Hematopoietic multipotent progenitor cell (in vitro differentiated cells): ENCODE data around the gene ASB13. TPM values are rescaled to one million over a fixed set of nuclear protein-coding genes. Genes with fewer than 3 reads are reported as not detected.
"Not testable (repeated sequence)": the region's sequence is repeated elsewhere in the genome, so short reads cannot be mapped to it uniquely, and the experiment has no call there.

Experiments
- DNase-seq, 3 donors: peaks; one replicate each; pipeline ENCODE4 v3.0.0-alpha.2; 2011 to 2015; ENCODE audit warnings: low read depth in 2 of 3, low spot score in 2 of 3
- small RNA-seq: library from RNA; depleted of rRNA; stranded (forward); fragments of <200 nt; gene quantifications from one replicate; pipeline ENCODE3, GENCODE V24; 2012
- total RNA-seq: library from RNA; depleted of rRNA; stranded (reverse); fragments of >200 nt; gene quantifications from one replicate; pipeline ENCODE4 v1.2.3, GENCODE V29; 2012

The ASB13 gene
- total RNA-seq, 1 donor: 38.5 TPM

- not testable (repeated sequence) for DNase-seq
Observed at GRCh38 chr10:5593347-5593746, 73.0 kb downstream of the ASB13 start.

DNA sequence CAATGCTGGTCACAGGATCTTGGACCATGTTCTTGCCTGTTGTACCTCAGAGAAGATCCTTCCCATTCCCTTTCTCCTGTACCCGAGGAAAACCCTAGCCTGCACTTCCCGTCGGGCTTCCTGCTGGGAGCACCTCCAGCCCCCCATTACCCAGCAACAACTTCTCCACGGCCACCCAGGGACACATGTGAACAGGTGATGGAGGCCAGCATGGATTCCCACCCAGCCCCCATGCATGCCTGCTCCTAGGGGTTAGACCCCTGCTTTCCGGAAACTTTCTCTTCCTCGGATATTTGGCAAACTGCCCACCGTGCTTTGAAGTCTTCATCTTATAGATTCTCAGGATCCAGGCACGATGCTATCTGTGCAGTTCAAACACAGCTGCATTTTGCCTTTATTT is 74.3 kb downstream of the ASB13 start:
- no peak for DNase-seq

- DNase-seq: no peak
Observed at GRCh38 chr10:5591336-5591824, 75.0 kb downstream of the ASB13 start.

GRCh38 chr10:5590816-5591215 is 75.6 kb downstream of the ASB13 start:
- DNase-seq: no peak

- peak in 2 of 3 donors; percentile 20 to 28 for DNase-seq
Observed at GRCh38 chr10:5589661-5590511, 76.5 kb downstream of the ASB13 start.

DNA sequence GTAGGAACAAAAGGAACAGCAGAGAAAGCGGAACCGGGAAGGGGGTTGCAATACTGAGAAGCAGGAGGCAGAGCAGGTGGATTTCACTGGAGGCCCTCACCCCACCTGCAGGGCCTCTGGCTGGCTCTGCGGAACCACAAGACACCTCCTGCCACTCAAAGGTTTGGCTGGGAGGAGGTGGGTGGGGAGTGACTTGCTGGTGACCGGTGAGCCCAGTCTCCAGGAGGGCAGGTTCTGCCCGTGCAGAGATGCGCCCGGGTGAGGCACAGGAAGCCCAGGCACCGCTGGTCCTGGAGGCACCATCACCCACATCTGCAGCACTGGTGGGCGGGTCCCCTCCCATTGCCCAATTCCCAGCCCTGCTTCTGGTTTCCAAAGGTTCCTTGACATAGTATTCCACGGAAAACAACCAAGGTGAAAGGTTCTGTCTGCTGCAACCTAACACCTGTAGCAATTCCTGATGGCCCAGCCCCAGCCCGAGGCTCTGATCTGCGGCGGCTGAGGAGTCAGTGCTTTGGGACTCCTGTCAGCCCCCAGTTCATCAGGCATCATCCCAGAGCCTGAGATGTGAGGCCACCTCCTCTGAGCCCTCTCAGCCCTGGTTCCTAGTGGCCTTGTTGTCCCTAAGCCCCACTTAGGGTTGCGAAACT is 77.3 kb downstream of the ASB13 start:
- no peak for DNase-seq

Small RNAs within 50 kb of the gene (small RNA-seq; reads per million reads assigned to genes)
- not detected for gene AL365356.2
- gene RN7SL445P: not detected

Other genes starting within 250 kb of the ASB13 start
- gene CALML5, start 167.0 kb downstream of the ASB13 start, total RNA-seq: not detected
- gene CALML3, start 141.6 kb downstream of the ASB13 start, total RNA-seq: not detected
- 24.2 TPM for gene TASOR2, start 18.2 kb upstream of the ASB13 start, total RNA-seq
- gene GDI2, start 146.8 kb upstream of the ASB13 start, total RNA-seq: 271 TPM
- 12.4 TPM for gene ANKRD16, start 223.3 kb upstream of the ASB13 start, total RNA-seq
- gene FBH1, start 223.6 kb upstream of the ASB13 start, total RNA-seq: 80.0 TPM